Kidney epithelial cell (primary cell): ENCODE data around the gene IMMP2L. TPM values are rescaled to one million over a fixed set of nuclear protein-coding genes. Genes with fewer than 3 reads are reported as not detected.

Experiments
- DNase-seq: peaks from one replicate; pipeline ENCODE4 v3.0.0-alpha.2; 2010; ENCODE audit warnings: low read depth
- H3K27me3 ChIP-seq: 2 replicates; pipeline ENCODE4 v1.6.0; 2011; ENCODE audit warnings: low read length; ENCODE audit not compliant: control insufficient read depth, insufficient read depth
- H3K36me3 ChIP-seq: 2 replicates; pipeline ENCODE4 v1.5.1; 2011; ENCODE audit warnings: low read length; ENCODE audit not compliant: control insufficient read depth, insufficient read depth
- H3K4me3 ChIP-seq: 2 replicates; pipeline ENCODE4 v1.5.1; 2011; ENCODE audit warnings: low read depth, mild to moderate bottlenecking, control low read depth, low read length
- total RNA-seq: library from RNA; depleted of rRNA; stranded (reverse); fragments of >200 nt; gene quantifications from 2 replicates; pipeline ENCODE4 v1.2.3, GENCODE V29; 2015
- TF ChIP-seq, protein P1 (sequence below): IDR thresholded peaks from 2 replicates; pipeline ENCODE4 v1.5.1; 2011; ENCODE audit warnings: mild to moderate bottlenecking, moderate library complexity, low read length, control low read depth, inconsistent platforms; ENCODE audit not compliant: insufficient read depth, poor library complexity, severe bottlenecking

Gene IMMP2L
- total RNA-seq, 1 donor from 2014 or later, result 30.8 TPM

DNA sequence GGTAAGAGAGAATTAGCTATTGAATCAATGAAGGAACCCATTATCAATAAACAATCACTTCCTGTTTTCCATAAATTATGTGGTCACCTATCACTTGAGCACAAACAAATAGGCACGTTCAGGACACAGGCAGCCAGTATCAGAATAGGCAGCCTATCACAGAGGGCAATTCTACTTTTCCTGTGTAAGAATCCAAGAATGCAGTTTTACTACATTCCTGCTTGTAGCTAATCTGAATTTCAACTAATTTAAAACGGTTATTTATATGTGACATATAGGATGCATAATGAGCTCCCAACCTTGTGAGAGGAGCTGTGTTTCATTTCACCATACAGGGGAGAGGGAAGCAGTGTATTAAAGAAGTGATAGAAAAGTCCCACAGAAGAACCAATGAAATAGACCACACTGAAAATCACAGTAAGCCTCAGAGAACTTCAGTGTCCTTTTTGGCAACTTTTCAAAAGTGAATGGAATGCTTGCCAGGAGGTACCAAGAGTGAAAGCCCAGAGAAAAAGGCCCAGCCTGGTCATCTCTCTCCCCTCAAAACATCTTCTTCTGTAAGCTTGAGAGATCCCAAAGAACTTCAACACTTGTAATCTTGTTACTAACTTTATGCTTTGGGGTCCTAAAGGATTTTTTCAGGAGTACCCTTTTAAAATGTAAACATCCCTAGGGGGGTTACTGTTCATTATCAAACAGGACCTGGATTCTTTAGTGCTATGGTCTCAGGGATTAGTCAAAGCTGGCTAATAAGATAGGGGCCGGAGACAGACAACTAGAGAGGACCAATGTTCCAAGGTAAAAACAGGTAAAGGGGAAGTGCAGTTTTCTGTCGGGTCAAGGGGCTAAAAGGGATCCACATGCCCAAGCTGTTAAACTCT is 1.3 kb downstream of the IMMP2L start:
- Histone ChIP-seq H3K4me3 (peak overlapping the region; percentile 94), H3K27me3 (no peaks in the 10 kb centered on the region), H3K36me3 (no peaks in the 10 kb centered on the region)
- peak; percentile 31 for DNase-seq
- TF ChIP-seq, protein P1, sequence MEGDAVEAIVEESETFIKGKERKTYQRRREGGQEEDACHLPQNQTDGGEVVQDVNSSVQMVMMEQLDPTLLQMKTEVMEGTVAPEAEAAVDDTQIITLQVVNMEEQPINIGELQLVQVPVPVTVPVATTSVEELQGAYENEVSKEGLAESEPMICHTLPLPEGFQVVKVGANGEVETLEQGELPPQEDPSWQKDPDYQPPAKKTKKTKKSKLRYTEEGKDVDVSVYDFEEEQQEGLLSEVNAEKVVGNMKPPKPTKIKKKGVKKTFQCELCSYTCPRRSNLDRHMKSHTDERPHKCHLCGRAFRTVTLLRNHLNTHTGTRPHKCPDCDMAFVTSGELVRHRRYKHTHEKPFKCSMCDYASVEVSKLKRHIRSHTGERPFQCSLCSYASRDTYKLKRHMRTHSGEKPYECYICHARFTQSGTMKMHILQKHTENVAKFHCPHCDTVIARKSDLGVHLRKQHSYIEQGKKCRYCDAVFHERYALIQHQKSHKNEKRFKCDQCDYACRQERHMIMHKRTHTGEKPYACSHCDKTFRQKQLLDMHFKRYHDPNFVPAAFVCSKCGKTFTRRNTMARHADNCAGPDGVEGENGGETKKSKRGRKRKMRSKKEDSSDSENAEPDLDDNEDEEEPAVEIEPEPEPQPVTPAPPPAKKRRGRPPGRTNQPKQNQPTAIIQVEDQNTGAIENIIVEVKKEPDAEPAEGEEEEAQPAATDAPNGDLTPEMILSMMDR, result no peak

DNA sequence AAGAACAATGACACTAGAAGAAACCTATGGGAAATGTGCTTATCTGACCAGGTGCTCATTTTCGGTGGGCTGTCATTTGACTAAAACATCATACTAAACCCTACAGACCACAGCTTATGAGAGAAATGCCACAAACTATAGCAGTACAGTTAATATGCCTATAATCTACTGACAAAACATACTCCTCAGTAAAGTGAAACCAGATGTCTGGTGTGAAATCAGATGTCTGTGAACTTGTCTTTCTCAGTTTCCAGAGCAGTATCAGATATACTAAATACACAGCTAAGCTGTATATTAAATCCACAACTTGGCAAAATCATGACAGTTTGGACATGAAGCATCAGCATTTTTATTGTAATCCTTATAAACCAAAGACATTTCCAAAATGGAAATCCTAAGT is 3.3 kb downstream of the IMMP2L start:
- no peak overlapping the region for H3K4me3 ChIP-seq

DNA sequence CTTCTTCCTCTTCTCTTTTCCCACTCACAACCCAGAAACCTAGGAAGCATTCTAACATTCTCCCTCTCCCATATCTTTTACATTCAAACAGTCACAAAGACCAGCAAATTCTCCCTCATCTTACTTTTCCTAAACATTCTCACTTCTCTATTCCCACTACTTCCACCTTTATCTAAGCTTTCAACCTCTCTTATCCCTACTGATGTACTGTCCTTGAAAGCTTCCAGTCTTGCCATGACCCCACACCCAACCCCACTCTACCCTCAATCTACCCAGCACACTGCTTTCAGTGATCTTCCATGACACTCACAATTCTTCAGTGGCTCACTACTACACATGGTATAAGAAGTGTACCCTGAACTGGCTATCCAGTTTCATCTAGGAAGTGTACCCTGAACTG is 5.3 kb downstream of the IMMP2L start:
- H3K4me3 ChIP-seq, result no peak overlapping the region
- H3K27me3 ChIP-seq, result no peaks in the 10 kb centered on the region
- no peak for DNase-seq
- peaks cover 1% of the 10 kb centered on the region for H3K36me3 ChIP-seq
- TF ChIP-seq, protein P1, result no peak

More for the DNA sequence above, 3.3 kb downstream of the IMMP2L start:
- TF ChIP-seq, protein P1, result no peak
- H3K36me3 ChIP-seq, result peaks cover 1% of the 10 kb centered on the region
- no peaks in the 10 kb centered on the region for H3K27me3 ChIP-seq
- DNase-seq, result no peak

DNA sequence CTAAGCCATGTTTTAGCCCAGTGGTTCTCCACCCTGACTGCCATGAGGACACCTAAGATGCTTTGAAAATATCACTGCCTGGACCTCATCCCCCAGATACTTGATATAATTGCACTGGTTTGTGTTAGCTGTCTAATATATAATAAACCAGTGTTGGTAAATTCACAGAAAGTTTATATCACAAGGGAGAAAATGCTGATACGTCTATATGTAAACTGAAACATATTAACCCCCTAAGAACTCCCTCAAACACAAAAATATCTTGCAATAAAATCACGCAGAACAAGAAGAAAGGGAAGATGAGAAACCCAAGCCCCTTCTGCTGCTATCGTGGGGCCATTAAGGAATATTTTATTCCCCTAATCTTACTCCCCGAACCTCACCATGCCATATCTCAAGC is 8.2 kb downstream of the IMMP2L start:
- Histone ChIP-seq H3K27me3 (no peaks in the 10 kb centered on the region), H3K4me3 (no peak overlapping the region), H3K36me3 (peaks cover 1% of the 10 kb centered on the region)
- TF ChIP-seq, protein P1, result no peak
- no peak for DNase-seq

DNA sequence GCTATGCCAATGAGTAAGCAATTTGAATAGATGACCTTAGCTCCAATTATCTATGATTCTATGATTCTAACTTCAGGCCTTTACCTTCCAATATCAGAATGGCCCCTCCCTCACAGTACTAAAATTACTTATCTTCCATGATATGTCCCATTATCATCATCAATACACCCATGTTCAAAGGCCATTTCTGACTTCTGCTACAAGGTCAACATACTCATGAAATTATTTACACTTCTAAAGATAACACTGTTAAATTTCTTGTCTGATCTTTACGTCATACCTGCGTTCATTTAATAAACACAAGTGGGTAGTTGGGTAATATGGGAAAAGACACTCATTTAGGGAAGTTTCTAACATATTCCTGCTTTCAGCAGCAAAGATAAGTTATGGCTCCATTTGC is 21.2 kb downstream of the IMMP2L start:
- no peaks in the 10 kb centered on the region for H3K36me3 ChIP-seq
- H3K4me3 ChIP-seq, result no peak overlapping the region
- no peak for DNase-seq
- H3K27me3 ChIP-seq, result no peaks in the 10 kb centered on the region
- TF ChIP-seq, protein P1, result no peak
